ENCODE measurements around the gene PRKCA.

Gene PRKCA

GRCh38 chr17:66714046-66715023 is 411.9 kb downstream of the PRKCA start:
- no peak for TF ChIP-seq CTCF (IDR thresholded peaks at IDR 0.05)
- no peak overlapping the region for H3K27ac ChIP-seq

GRCh38 chr17:66715076-66715675 is 412.8 kb downstream of the PRKCA start:
- H3K27ac ChIP-seq, result no peak overlapping the region
- no peak for TF ChIP-seq CTCF (IDR thresholded peaks at IDR 0.05)
- no peak overlapping the region for H3K4me3 ChIP-seq
- DNase-seq (ENCODE audit: low spot score), result no peak

More at GRCh38 chr17:66714046-66715023, 411.9 kb downstream of the PRKCA start:
- DNase-seq (ENCODE audit: low spot score), result peak; percentile 12
- no peak overlapping the region for H3K4me3 ChIP-seq

GRCh38 chr17:66715745-66716156 is 413.3 kb downstream of the PRKCA start:
- Histone ChIP-seq H3K27ac (no peak overlapping the region), H3K4me3 (no peak overlapping the region)
- TF ChIP-seq CTCF (IDR thresholded peaks at IDR 0.05), result peak; percentile 61
- no peak for DNase-seq (ENCODE audit: low spot score)

GRCh38 chr17:66716236-66717026 is 414.0 kb downstream of the PRKCA start:
- H3K27ac ChIP-seq, result no peak overlapping the region
- no peak for DNase-seq (ENCODE audit: low spot score)
- TF ChIP-seq CTCF (IDR thresholded peaks at IDR 0.05), result no peak

GRCh38 chr17:66717641-66718058 is 415.2 kb downstream of the PRKCA start:
- Histone ChIP-seq H3K27ac (no peak overlapping the region), H3K4me3 (no peak overlapping the region)
- no peak for TF ChIP-seq CTCF (IDR thresholded peaks at IDR 0.05)
- no peak for DNase-seq (ENCODE audit: low spot score)

More at GRCh38 chr17:66716236-66717026, 414.0 kb downstream of the PRKCA start:
- H3K4me3 ChIP-seq, result no peak overlapping the region

GRCh38 chr17:66720027-66720426 is 417.6 kb downstream of the PRKCA start:
- Histone ChIP-seq H3K27ac (no peak overlapping the region), H3K4me3 (no peak overlapping the region)
- DNase-seq (ENCODE audit: low spot score), result no peak
- no peak for TF ChIP-seq CTCF (IDR thresholded peaks at IDR 0.05)
